Epithelial cell of proximal tubule (primary cell): Measurements from ENCODE around the gene GUCY1B1. TPM values are rescaled to one million over a fixed set of nuclear protein-coding genes. Genes with fewer than 3 reads are reported as not detected.

Experiments used
- DNase-seq: peaks from one replicate; pipeline ENCODE4 v3.0.0-alpha.2; 2011; ENCODE audit warnings: low read depth
- H3K4me3 ChIP-seq: 2 replicates; pipeline ENCODE4 v1.5.1; 2011; ENCODE audit warnings: low read depth, mild to moderate bottlenecking, low read length
- total RNA-seq: library from RNA; depleted of rRNA; stranded (reverse); fragments of >200 nt; gene quantifications from 2 replicates; pipeline ENCODE4 v1.2.3, GENCODE V29; 2015
- TF ChIP-seq, protein P1 (sequence below): conservative IDR thresholded peaks from 2 replicates; pipeline ENCODE4 v1.5.1; 2012; ENCODE audit warnings: low read depth, mild to moderate bottlenecking, low read length

Gene GUCY1B1
- total RNA-seq, 1 donor from 2014 or later, result 5.9 TPM

DNA sequence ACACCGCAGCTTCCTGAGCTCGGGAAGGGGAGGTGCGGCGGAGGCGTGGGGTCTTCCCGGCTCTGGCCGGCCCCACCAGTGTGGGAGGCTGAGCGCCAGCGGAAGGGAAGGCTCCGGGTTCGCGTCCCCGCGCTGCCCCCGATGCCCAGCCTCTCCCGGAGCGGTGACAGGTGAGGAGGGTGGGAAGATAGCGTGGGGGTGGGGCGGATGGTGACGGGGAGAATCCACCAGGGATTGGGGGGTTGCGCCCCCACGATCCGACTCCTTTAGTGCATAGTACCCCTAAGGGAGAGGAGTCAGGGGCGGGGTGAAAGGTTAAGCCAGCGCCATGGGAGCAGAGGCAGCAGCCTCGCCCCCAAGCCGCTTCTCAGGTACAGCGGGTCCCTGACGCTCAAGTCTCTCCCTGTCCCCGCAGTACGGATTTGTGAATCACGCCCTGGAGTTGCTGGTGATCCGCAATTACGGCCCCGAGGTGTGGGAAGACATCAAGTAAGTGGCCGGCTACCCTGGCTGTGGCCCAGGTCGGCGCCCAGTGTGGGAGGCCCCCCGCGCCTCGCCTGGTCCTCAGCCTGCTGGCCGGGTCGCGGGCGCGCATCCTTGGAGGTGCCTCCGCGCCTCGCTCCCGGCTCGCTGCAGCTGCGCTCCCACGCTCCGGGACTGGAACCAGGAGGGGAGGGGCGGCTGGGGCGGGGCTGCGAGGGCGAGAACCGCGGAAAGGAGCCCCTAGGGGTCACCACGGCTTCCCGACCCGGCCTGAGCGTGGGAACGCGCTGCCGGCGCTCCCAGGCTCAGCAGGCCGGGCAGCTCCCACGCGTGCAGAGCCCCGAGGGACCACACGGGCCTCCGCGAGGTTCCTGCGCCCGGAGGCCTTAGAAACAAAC, 791 bp downstream of the GUCY1B1 start:
- TF ChIP-seq, protein P1, sequence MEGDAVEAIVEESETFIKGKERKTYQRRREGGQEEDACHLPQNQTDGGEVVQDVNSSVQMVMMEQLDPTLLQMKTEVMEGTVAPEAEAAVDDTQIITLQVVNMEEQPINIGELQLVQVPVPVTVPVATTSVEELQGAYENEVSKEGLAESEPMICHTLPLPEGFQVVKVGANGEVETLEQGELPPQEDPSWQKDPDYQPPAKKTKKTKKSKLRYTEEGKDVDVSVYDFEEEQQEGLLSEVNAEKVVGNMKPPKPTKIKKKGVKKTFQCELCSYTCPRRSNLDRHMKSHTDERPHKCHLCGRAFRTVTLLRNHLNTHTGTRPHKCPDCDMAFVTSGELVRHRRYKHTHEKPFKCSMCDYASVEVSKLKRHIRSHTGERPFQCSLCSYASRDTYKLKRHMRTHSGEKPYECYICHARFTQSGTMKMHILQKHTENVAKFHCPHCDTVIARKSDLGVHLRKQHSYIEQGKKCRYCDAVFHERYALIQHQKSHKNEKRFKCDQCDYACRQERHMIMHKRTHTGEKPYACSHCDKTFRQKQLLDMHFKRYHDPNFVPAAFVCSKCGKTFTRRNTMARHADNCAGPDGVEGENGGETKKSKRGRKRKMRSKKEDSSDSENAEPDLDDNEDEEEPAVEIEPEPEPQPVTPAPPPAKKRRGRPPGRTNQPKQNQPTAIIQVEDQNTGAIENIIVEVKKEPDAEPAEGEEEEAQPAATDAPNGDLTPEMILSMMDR, result no peak
- DNase-seq, result no peak
- H3K4me3 ChIP-seq, result peak overlapping the region; percentile 87

DNA sequence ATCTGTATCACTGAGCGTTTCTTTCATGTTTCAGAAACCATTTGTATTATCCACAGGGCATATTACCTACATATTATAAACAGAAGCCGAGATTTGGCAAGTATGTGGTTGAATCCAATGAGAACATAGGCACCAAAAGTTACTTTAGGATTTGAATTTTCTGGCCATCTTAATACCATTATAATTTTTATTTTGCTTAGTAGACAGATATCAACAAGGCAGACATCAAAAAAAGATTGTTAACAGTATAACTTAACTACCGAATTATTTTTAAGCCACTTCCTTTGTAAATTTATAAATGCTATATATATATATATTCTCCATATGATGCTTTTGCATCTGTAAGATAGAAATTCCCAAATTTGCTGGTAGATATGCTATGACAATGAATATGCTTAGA, 2.2 kb downstream of the GUCY1B1 start:
- no peak for DNase-seq
- H3K4me3 ChIP-seq, result no peak overlapping the region
- TF ChIP-seq, protein P1, result no peak

DNA sequence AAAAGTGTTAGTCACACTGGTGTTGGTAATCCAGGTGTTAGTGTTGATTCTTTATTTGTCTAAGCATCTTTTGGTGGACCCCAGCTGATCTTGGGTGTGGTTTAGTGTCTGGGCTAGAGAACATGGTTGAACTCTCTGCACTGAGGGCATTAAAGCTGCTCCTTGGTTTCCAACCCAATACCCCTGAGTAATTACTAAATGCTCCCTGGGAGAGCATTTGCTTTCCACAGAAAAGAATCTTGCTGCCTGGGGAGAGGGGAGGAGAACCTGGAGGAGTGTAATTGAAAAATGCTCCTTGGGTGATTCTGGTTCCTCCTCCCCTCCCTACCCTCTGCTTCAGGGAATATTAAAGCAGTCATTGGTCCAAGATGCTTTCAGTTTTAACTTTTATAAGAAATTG, 3.1 kb downstream of the GUCY1B1 start:
- TF ChIP-seq, protein P1, result no peak
- DNase-seq, result peak; percentile 36
- H3K4me3 ChIP-seq, result no peak overlapping the region

DNA sequence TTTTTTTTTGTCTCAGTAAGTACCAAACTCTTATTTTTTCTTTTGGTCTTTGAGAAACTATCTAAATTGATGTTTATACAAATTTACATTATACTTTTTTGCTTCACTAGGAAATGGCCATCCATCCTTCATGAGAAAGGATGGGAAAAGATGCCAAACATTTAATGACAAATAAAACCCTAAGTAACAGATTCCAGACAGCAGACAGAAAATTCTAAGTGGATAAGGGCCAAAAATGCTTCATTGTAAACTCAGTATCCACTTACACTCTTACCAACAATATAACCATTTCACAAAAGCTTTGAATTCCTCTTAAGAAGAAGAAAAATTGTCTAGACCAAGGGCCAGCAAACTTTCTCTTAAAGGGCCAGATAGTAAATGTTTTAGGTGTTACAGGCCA, 3.5 kb downstream of the GUCY1B1 start:
- TF ChIP-seq, protein P1, result no peak
- no peak for DNase-seq
- H3K4me3 ChIP-seq, result no peak overlapping the region

DNA sequence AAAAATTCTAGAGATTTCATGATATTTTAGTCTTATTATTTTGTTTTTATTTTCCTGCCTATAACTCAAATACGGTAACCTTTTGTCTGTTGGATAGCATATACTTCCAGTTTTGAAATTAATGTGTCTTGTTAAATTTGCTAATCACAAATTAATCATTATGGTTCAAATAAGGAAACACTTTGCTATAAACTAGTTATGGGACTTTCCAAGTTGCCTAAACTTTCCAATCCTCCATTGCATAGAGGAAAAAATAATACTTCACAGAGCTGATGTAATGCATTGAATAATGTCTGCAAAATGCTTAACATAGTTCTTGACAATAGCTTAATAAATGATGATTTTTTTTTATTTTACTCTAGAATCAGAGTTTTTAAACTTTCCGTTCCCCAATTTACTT, 4.7 kb downstream of the GUCY1B1 start:
- no peak overlapping the region for H3K4me3 ChIP-seq
- TF ChIP-seq, protein P1, result no peak
- no peak for DNase-seq

DNA sequence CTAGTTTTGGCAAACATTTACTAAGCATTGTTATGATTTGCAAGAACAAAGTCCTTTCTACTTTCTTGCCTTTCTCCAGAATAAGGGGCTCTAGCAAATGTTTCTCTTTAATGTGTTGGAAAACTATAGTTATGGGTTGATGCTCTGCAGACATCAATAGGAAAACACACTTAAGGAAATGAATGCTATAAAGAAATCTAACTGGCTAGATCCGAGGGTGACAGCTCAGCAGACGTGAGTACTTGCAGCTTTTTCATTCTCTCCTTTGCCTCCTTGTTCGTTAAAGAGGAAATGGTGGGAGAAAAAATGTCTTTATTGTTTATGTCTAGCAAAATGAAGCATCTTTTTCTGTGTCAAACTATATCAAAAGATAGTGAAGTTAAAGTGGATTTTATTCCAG, 6.3 kb downstream of the GUCY1B1 start:
- TF ChIP-seq, protein P1, result no peak
- DNase-seq, result no peak
- no peak overlapping the region for H3K4me3 ChIP-seq

DNA sequence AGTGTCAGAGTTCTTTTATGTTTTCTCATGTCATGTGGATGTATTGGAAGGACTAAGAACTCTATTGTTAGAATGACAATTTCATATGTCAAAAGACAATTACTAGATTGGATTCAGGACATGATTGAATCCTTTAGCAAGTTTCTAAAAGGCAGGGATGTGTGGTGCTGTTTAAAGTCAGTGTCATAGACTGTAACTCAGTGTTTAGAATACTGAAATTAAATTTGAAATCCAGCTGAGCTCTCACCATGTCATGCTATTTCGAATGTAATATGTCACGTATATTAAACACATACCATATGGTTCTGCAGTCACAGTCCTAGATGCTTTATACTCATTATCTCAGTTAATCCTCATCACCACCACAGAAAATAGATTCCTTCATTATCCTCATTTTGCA, 7.8 kb downstream of the GUCY1B1 start:
- DNase-seq, result no peak
- TF ChIP-seq, protein P1, result no peak

More for the DNA sequence above, 7.8 kb downstream of the GUCY1B1 start:
- no peak overlapping the region for H3K4me3 ChIP-seq
